GM18867 (cell line): ENCODE results near the gene MAML3.

ENCODE experiments used
- ATAC-seq: cut with Tn5 transposase; IDR thresholded peaks from one replicate; pipeline ENCODE4 v1.9.1; 2021; ENCODE audit warnings: mild to moderate bottlenecking, moderate library complexity; ENCODE audit not compliant: unreplicated experiment

The MAML3 gene

DNA sequence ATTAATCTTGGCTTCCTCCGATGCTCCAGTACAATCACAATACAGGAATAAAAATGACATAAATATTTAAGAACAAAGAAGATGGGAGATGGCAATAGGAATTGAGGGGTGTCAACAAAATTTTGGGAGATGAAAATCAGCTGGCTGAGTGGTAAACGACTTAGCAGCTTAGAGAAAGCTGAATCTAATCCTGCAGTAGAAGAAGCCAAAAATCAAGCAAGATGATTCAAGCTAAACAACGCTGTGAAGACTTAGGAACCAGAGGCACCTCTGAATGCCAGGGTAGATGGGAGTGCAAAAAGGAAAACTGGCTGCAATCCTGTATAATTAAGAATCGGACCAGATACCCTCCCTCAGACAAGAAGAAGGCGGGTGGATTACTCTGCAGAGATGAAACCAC, 273.1 kb downstream of the MAML3 start:
- no peak for ATAC-seq

DNA sequence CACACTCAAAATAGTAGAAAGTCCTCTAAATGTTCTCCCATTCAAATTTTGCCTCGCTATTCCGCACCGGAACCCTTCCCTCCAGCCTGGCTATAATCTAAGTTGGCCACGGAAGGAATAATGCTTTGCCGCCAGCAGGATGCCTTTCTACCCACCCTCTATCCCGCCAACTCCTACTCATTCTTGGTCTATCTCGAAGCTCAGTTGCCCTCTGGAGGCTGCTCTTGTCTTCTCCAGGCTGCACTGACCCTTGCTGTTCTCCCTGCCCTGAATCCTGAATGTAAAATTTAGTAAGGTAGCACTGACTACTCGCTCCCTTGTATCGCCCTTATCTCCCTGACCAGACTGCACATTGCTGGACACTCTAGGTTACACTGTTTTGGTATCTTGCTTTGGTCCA, 275.9 kb downstream of the MAML3 start:
- ATAC-seq, result no peak

DNA sequence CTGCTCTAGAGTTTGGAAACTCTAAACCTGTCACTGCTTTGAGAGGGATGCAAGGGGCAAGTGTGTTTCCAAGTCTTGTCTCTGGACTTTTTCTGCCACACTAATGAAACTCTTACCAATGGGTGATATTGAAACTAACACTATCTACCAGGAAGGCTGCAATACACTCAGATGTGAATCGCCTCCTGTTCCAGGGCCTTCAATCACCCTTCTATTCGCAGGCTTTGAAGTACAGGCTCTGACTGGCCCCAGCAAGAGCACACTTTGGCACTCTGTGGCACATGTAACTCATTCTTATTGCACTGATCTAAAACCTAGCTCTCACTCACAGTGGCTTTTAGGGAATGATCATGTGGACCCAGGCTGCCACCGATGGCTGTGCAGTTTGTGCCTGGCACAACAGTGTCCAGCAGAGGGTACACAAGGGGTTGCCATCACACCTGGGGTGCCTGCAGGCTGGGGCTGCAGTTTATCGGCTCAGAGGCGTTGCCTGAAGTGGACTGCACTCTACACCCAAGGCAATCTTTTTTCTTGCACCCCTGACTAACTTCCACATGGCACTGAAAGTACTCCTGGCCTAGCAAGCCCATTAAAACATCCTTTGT, 277.5 kb downstream of the MAML3 start:
- no peak for ATAC-seq

DNA sequence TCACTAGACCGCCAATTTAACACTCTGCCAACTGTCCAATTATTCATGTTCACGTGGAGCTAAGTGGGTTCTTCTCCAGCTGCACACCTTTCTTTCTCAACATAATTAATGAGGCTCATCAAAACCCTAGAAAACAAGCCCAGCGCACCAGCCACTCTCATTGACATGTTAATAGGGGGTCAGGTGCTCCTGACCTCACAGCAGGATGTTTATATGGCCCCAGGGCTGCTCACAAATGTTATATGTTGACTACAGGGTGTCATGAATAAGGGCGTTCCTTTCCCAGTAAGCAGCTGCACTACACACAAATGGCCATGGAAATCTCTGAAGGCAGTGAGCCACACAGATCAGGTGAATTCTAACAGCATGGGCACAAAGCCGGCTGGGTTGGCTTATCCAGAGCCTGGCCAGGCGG, 278.6 kb downstream of the MAML3 start:
- ATAC-seq, result no peak

DNA sequence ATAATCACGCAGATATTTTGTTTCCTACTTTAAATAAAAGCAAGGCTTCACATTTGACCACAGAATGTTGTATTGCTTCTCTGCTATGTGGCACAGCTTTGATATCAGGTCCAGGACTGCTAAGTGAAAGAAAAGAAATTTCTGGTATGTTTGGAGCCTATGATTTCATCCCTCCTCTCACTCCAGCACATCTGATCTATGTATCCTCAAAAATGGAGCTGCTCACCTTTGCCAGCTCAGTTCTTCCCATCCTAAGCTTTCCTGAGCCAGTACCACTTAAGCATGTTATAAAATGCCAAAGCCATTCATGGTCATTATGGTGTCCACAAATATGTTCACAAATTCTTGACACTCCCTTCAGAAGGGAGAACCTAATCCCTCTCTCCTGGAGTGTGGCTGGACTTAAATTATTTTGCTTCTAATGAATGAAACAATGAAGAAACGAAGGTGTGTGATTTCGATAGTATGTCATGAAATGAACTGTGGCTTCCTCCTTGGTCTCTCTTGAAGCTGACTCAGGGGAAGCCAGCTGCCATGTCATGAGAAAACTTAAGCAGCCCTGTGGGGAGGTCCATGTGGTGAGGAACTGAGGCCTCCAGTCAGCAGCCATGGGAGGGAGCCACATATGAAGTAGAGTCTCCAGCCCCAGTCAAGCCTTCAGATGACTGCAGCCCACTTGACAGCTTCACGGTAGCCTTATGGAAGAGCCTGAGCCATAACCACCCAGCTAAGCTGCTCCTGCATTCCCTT, 280.7 kb downstream of the MAML3 start:
- no peak for ATAC-seq

DNA sequence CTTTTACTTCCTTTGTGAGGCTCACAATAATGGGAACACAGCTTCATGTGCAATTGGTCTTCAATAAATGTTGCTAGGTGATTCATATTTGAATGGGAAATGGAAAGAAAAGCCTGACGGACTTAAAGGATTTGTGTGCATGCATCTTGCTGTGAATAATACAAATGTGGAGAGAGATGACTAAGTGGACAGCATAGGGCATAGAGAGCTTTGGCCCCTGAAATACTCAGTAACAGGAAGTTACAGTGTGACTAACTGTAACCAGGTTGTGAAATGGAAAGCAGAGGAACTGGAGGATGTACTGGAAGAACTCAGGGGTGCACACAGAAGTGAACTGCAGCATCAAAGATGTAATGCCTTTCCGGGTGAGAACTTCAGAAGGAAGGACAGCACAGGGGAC, 281.7 kb downstream of the MAML3 start:
- ATAC-seq, result no peak

DNA sequence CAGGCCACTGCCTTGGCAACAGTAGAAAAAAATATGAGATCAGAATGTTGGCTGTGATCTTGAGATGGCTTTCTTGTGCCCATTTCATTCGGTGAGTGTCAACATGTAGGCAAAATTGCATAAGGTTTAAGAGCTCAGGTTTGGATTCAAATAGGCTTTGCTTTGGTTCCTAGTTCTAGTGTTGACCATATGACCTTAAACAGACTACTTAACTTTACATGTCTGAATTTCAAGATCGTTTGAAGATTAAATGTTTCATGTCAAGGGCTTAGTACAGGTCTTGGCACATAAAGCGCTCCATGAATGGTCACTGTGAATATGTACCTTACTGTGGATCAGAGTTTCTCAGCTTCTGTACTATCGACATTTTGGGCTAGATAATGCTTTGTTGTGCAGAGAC, 284.2 kb downstream of the MAML3 start:
- no peak for ATAC-seq

DNA sequence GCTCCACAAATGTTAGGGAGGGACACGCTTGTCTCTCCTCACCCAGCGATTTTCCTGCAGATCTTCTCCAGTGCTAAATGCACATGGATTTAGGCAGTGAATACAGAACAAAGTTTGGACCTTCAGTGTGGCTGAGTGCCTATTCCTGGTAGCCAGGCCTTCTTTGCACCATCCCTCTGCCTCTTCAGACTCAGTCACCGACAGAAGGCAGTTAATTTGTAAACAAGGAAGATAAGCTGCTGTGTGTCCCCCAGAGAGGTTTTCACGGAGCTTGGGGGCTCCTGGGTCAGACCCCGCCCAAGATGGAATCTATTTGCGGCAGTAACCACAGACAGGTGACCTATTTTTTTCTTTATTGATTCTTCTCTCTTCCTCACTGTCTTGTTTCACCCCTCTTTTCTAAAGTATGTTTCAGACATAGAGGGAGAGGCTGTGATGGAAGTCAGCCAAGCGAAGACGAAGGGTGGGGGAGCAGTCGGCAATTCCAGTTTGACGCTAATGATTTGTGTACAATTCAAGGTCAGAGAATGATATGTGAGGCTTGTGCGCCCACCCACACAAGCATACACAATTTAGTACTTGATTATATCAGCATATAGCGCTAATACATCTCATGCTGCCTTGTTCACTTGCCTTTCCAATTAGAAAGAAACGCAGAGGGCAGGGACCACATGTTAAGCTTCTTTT, 287.6 kb downstream of the MAML3 start:
- no peak for ATAC-seq

DNA sequence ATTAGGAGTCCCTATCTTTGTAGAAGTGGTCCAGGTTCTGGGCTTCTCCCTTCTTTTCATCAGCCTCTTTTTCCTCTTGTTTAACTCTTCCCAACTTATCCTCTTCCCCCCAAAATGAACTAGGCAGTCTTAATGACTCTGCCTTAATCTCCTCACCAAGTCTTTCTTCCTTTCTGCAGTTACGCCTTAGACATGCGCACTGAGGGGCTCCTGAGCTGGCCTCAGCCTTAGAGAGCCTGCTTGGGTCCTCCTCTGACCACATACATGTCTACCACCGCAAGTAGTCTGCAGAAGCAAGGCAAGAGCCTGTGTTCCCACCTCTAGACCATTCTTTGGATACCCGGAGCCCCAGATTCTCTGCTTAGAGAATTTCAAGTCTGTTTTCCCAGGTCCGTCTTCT, 288.4 kb downstream of the MAML3 start:
- no peak for ATAC-seq

DNA sequence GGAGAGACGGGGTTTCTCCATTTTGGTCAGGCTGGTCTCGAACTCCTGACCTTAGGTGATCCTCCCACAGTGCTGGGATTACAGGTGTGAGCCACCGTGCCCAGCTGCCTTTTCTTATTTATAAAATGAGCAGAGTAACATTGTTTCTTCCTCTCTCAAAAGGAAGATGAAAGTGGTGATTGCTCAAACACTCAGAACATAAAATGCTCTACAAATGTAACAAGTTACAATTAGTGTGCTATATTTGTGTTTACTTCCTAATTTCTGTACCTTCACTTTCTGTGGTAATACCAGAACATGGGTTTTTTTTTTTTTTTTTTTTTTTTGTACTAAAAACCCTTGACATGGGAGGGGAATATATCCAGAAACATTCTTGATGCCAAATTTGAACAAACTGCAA, 290.5 kb downstream of the MAML3 start:
- no peak for ATAC-seq

DNA sequence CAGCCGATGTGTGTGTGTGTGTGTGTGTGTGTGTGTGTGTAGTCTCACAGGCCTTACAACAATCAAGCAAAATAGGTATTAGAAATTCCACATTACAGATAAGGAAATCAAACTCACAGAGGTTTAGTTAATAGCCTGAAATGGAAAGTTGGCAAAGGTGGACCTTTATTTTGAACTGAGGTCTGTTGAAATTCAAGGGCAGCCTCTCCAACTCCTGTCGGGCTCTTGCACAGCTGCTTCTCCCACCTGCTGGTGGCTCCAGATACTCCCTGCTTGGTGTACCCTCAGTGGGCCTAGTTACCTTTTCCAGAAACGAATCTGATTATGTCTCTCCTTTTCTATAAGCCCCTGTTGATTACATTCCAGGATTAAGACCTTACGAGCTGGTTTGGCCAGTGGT, 292.5 kb downstream of the MAML3 start:
- no peak for ATAC-seq

DNA sequence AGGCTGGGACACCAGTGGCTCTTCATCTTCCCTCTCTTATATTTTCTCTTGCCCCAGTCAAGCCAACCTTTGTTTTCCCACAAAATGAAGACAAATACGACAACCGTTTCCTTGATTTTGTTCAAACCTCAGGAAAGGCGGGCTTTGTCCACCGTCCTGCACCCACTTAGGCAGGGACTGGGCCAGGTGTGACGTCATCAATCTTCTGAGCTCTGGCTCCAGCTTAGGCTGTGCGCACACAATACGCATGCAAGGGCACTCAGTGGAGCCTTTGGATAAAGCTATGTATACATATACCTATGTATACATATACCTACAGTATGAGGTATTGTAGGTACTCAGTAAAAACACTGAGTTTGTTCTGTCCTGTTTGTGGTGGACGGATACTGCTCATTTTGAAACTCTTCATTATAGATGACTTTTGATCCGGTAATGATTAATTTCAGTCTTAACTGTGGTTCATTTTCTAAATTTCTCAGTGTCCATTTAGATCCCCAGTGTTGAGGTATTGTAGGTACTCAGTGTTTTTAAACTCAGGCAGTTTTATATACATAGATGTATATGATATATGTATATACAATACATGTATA, 293.5 kb downstream of the MAML3 start:
- peak; percentile 29 for ATAC-seq

DNA sequence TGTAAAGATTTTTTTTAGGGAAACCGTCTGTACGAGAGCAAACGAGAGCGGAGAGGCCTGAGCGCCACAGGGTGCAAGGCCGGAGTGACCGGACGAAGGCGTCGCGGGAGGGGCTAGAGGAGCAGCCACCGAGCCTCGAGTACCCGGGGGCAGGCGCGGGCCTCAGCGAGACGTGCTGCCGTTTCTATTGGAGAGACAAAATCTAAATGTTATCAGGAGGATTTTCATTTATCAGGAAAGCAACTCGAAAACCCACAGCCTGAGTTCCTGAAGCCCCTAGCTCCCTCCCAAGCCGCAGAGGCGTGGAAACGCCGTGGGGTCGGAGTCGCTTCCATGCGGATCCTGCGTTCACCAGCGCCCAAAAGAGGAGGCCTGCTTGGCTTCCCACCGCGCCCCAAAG, 294.1 kb downstream of the MAML3 start:
- no peak for ATAC-seq

DNA sequence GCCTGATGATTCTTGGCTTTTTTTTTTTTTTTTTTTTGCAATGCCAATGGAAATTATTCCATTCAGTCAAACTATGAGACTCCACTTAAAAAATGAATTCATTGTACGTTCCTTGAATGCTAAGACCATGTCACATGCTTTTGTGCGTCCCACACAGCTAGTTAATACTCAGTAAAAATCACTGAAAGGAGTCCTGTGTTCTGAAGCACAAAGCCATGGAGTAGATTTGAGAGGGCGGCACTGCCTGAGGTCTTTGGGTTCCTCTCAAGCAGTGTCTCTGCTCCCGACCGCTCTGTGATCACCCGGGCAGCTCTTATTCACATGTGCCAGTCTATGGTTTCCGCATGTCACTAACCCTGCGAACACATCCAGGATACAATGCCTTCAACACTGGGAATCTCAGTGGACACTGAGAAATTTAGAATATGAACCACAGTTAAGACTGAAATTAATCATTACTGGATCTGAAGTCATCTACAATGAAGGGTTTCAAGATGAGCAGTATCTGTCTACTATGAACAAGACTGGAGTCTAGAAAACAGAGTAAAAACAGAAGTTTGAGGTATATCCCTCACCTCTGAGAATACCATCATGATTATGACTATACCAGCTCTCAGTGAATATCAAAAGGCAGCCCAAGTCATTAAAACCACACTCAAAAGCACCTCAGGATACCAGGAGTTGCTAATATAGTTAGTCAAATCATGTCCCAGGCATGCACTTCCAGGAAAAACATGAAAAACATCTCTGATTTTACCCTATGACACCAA, 295.4 kb downstream of the MAML3 start:
- peak; percentile 93 for ATAC-seq

DNA sequence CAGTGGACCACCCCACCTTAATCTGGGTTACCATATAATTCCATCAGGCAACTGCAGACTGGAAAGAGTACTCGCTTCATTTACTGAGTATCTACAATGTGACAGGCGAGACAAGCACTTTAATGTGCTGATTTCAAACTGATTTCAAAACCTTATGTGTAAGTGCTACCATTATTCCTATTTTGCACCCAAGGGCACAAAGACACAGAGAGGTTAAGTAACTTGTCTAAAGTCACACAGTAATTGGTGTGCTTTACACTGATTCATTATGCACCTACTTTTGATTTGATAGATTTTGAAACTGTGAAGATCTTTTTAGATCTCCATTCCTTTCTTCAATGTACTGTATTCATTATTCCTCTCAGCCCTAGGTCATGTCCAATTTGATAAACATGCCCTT, 296.0 kb downstream of the MAML3 start:
- ATAC-seq, result no peak

DNA sequence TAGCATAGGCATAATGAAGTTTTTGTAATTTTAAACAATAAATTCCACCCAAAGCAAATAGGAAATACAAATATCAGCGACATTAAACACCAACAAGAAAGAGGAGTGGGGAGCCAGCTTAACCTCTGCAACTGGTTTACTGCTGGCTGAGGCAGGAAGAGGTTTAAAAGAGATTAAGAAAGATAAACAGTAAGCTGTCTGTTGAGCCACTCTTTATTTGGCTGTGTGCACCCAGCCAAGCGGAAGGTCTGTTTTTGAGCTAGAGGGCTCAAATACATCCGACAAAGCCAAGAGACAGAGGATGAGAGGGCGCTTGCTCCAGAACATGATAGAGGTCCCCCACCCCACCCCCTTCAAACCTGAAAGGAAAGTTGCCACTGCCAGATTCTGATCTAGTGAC, 297.0 kb downstream of the MAML3 start:
- no peak for ATAC-seq

DNA sequence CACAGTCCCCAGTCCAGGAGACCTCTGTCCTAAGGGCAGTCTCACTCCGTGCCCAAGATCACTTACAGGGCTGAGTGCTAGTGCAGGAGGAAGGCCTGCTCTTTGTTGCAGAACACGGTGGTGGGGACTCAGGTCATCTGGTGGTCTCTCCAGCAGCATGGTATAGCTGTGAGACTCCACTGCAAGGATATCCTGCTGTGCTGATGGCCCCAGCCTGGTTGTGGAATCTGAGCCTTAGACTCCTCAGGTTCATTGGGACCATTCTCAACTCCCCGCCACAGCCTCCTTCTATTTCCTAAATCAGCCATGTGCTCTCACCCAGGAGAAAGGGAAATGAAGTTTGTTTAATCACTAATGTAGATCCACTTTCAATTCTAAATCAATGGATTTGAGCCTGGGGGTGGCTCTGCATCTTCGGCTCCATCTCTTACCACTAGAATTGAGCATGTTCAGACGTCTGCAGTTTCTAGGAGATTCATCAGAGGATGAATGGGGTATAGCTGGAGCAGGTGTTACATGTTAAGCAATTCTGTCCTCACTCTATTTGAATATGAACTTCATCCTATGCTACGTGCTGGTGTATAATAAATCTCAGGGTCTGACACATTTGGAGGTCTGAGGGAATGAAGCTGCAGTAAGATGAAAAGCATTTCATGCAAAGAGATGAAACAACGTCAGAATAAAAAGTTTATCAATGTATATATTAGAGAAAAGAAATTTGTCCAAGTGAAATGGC, 299.1 kb downstream of the MAML3 start:
- no peak for ATAC-seq

DNA sequence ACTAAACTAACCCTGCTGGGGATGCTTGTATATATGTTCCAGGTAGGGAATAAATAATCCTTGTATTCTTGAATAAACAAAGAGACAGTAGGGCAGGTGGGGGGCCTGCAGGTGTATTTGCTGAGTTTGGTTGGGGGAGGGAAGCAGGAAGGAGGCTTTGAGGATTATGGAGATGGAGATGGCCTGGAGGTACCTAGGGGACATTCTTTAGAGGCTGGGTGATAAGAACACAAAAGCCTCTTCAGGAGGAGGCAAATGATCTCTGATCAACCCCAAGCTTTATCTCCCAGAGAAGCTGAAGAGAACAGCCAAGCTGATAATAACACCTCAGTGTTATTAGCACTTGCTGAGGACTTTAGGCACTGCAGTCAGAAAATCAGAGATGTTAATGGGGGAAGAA, 300.7 kb downstream of the MAML3 start:
- ATAC-seq, result no peak

DNA sequence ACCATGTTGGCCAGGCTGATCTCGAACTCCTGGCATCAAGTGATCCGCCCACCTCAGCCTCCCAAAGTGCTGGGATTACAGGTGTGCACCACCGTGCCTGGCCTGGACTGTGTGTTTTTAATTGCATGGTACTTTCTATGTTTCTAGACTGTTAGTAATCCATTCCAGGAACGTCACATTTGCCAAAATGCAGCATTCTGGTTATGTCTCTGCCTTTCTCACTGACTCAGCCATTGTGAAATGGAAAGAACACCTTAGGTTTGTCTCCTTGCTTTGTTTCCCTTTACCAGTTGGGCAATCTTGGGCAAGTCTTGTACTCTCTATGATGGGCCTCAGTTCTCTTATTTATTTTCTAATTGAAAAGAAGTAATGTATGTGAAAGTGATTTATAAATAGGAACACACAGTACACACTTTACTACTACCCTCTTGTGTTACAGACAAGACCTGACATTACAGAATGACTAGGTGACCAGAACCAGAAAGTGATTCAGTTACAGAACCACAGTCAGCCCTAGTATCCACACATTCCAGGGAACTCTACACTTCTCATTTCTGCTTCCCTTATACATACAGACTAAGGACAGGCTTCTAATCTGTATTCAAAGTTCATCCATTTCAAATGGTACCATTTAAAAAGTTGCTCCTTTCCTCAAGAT, 301.2 kb downstream of the MAML3 start:
- no peak for ATAC-seq

DNA sequence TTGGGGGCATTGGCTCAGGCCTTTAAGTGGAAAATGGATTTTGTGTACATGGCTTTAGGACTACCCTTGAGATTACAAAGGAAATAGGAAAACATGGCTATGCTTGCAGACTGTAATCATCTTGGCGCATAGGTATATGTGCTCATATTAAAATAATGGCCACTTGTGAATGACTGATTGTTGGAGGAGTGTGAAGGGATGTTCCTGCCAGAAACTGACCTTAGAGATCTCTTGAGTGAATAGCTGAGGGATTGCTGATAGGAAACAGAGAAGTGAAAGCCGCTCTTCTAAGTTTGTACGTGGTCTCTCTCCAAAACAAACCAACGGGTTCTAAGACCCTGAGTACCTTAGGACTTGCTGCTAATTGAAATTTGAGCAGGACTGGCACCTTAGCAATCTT, 302.3 kb downstream of the MAML3 start:
- no peak for ATAC-seq
